Bronchial epithelial cell (primary cell): Measurements from ENCODE around the gene SH3GLB1. TPM values are rescaled to one million over a fixed set of nuclear protein-coding genes. Genes with fewer than 3 reads are reported as not detected.

Source experiments
- DNase-seq: peaks from one replicate; pipeline ENCODE4 v3.0.0-alpha.2; 2010; ENCODE audit warnings: low read depth
- FAIRE-seq: peaks from 2 replicates; lab custom pipeline; 2011; peaks lifted over from hg19 to GRCh38; lab: Jason Lieb, UNC
- H3K27me3 ChIP-seq: 2 replicates; pipeline ENCODE4 v1.5.1; 2011; ENCODE audit warnings: low read length; ENCODE audit not compliant: control insufficient read depth, insufficient read depth
- H3K36me3 ChIP-seq: 2 replicates; pipeline ENCODE4 v1.5.1; 2011; ENCODE audit warnings: low read length; ENCODE audit not compliant: control insufficient read depth, insufficient read depth
- H3K4me3 ChIP-seq: 2 replicates; pipeline ENCODE4 v1.5.1; 2011; ENCODE audit warnings: mild to moderate bottlenecking, low read depth, low read length, control low read depth
- CTCF ChIP-seq: IDR thresholded peaks from 2 replicates; pipeline ENCODE4 v1.5.1; 2011; ENCODE audit warnings: mild to moderate bottlenecking, moderate library complexity, low read length, control low read depth, inconsistent platforms; ENCODE audit not compliant: insufficient read depth, severe bottlenecking
- total RNA-seq: library from RNA; depleted of rRNA; stranded (reverse); fragments of >200 nt; gene quantifications from 2 replicates; pipeline ENCODE4 v1.2.1, GENCODE V29; 2014

The SH3GLB1 gene
- total RNA-seq, 1 donor from 2014 or later: 21.3 TPM

- DNase-seq: no peak
- no peak for TF ChIP-seq CTCF
- H3K36me3 ChIP-seq: no peaks in the 10 kb centered on the region
- H3K27me3 ChIP-seq: no peaks in the 10 kb centered on the region
- no peak for FAIRE-seq
- H3K4me3 ChIP-seq: no peak overlapping the region
Measured at GRCh38 chr1:86775395-86775794, 71.0 kb downstream of the SH3GLB1 start.

DNA sequence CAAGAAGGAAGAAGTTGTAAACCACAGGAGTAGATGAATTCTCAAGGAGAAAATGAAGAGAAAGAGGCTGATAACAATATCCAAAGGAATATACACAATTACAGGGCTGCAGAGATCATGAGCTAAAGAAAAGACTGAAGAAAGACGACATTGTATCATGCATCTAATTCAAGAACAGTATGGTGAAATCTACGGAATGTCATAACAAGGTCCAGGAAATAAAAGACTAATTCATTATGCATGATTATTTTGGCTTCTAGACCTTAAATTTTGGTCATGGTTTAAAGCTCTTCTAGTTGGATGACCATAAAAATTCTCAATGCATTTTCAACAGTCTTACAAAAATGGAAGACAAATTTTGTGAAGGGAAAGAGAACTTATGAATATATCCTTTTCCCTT lies 71.7 kb downstream of the SH3GLB1 start:
- DNase-seq (no peak), FAIRE-seq (no peak)
- H3K36me3 ChIP-seq: no peaks in the 10 kb centered on the region
- no peaks in the 10 kb centered on the region for H3K27me3 ChIP-seq
- no peak overlapping the region for H3K4me3 ChIP-seq
- no peak for TF ChIP-seq CTCF

DNA sequence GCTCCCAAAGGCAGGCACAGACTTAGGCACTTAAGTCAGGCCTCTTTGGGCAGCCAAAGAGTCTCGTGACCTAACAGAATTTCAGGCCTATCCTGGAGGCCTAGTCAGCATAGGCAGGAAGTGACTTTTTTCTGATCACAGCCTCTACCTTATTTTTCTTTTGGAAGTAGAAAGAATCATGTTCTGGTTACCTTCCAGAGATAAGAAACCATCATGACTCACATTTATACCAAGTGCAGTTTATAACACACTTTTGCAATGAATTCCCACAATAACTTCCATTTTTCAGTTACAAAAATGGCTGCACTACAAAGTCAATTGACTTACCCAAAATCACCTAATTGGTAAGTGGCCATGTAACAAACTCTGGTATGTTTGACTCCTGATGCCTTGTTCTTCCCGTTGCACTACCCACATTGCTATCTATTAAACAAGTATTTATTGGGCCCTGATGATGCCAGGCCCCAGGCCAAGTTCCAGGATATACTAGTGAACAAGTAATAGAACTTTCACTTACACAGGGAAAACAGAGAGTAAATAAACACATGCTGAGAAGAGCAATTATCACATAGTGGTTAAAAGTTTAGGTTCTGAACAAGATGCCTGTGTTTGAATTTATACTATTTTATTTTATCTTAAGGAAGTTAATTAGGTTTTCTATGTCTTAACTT lies 74.3 kb downstream of the SH3GLB1 start:
- Histone ChIP-seq H3K27me3 (no peaks in the 10 kb centered on the region), H3K4me3 (no peak overlapping the region), H3K36me3 (no peaks in the 10 kb centered on the region)
- FAIRE-seq: no peak
- no peak for TF ChIP-seq CTCF
- DNase-seq: peak; percentile 70

DNA sequence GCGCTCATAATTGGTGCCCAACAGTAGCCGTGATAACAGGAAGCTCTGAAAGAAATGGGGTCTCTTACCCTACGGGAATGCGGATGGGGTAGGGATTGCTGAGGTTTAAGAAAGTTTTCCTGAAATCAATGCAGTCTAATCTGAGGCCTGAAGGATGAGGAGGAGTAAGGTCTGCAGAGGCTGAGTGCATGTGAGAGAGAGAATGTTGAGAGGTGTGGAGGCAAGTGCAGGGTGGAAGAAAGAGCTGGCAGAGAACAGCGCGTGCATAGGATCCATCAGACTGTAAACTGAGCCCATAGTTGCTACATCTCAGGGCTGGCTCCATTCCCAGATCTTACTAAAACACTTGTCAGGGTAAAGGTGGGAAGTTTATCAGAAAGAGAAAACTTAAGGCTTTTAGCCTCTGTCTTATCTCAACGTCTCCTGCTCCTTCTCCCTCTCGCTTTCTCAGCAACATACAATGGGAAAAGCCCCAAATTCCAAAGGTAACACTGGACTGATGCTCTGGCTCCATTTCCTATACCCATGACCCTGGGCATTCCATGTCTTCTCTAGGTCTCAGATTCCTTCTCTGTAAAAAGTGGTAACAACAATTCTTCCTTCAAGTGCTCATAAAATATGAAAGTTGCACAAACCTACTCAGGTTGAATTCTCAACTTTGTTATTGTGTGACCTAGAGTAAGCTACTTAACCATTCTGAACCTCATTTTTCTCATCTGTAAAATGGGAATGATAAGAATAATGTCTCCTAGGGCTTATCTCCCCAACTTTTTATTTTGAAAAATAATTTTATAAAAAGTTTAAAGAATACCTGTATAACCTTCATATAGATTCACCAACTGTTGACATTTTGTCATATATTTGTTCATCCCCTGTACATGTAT lies 75.2 kb downstream of the SH3GLB1 start:
- no peak overlapping the region for H3K4me3 ChIP-seq
- FAIRE-seq (no peak), DNase-seq (peak; percentile 86)
- no peaks in the 10 kb centered on the region for H3K27me3 ChIP-seq
- TF ChIP-seq CTCF: no peak
- no peaks in the 10 kb centered on the region for H3K36me3 ChIP-seq

DNA sequence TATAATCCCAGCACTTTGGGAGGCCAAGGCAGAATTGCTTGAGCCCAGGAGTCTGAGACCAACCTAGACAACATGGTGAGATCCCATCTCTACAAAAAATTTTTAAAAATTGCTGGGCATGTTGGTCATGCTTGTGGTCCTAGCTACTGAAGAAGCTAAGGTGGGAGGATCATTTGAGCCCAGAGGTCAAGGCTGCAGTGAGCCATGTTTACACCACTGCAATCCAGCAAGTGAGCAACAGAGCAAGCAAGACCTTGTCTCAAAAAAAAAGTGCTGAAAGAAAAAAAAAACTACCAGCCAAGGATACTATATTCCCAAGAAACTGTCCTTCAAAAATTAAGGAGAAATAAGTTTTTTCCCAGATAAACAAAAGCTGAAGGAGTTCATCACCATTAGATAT lies 78.1 kb downstream of the SH3GLB1 start:
- no peak for TF ChIP-seq CTCF
- no peaks in the 10 kb centered on the region for H3K36me3 ChIP-seq
- no peak overlapping the region for H3K4me3 ChIP-seq
- no peak for DNase-seq
- no peaks in the 10 kb centered on the region for H3K27me3 ChIP-seq
- FAIRE-seq: no peak
